ENCODE measurements around the gene AWAT2.

Gene AWAT2

DNA sequence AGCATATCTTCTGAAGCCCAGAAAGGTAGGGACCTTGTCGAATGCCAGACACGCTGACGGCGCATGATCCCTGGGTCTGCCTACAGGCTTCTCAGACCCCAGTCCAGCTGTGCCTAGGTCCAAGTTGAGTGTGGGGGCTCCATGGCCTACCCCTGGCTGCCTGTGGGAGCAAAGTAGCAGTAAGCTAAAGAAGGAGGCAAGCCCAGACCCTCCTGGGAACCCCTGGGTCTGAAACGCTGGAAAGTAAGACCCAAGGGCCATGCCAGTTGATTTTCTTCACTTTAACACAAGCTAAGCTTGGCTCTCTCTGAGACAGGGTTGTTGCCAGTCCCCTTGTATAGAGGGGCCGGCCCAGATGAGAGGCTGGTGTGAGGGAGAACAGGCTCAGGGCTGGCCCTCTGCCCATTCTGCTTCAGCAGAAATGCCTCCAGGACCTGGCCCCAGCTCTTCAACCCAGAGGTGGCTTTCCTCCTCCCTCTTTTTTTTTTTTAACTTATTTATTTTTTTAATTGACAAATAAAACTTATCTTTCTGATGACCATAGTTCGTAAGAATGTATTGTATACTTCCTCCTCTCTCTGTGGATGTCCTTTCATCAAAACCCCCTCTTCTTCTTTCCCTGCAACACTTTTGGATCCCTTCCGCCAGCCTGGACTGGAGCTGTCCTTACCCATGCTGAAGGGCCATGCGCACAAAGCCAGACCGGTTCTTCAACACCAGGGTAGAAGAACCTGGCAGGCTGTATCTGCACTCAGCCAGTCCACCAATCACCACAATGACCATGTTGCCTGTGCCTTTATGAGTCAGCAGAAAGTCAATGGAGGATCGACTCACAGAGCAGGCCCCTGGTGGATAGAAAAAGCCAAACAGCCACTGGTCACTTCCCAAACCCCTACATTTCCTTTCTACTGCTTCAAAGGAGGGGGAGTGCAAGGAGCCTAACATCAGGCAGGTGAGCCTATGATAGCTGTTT lies 7.1 kb downstream of the AWAT2 start:
- DNase-seq (ENCODE audit: low read depth) = no peak

GRCh38 chrX:70041993-70042392 lies 7.7 kb downstream of the AWAT2 start:
- DNase-seq (ENCODE audit: low read depth) = no peak

- no peak for DNase-seq (ENCODE audit: low read depth)
Observed at GRCh38 chrX:70039758-70040157, 10.0 kb downstream of the AWAT2 start.

DNA sequence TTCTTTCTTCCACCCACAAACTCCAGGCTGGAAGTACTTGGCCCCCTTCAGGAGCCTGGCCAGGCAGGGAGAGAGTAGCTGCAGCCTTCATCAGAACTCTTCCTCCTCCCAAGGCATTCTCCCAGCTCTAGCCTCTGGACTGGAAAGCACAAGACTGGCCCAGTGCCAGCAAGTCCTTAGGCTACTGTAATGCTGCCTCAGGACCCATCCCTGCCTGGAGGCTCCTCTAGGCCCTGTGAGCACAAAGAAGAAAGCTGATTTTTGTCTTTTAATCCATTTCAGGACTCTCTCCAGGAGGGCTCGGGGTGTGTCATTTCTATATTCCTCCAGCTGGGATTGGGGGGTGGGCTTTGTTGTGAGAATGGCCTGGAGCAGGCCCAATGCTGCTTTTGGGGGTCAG lies 10.8 kb downstream of the AWAT2 start:
- DNase-seq (ENCODE audit: low read depth) = no peak

DNA sequence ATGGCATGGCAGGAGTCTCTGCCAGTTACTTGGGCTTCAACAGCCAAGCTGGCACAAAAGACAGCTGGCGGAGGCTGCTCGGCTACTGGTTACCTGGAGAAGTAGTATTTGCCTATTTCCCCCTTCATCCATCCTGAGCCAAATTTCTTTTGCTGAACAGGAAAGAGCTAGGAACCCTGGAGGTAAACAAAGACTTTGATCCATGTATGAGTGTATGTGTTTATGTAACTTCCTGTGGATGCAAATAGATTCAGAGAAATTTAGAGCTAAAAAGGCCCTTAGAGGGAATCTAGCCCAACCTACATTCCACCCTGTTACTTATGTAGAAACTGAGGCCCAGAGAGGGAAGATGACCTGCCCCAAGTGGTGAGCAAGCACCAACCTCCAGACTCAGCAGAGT lies 11.2 kb downstream of the AWAT2 start:
- DNase-seq (ENCODE audit: low read depth) = no peak

DNA sequence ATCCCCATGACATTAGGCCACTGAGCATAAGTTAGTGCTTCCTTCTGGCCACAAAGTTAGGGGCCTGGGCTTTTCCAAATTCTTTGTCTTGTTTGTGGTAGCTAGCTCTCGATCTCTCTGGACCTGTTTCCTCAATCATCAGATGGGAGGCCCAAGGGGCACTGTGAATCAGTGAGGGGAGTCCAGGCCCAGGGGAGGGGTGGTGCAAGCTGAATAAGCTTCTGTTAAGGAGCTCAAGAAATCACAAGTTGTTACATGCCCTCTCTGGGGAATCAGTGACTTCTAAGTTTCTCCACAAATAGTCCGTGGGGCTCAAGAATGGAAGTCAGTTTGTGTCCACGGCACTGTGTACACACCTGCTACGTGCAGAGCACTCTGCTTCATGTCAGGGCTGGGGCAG lies 15.1 kb downstream of the AWAT2 start:
- DNase-seq (ENCODE audit: low read depth) = no peak

- no peak for DNase-seq (ENCODE audit: low read depth)
Observed at GRCh38 chrX:70033348-70034051, 16.2 kb downstream of the AWAT2 start.

GRCh38 chrX:70032792-70033191 lies 16.9 kb downstream of the AWAT2 start:
- DNase-seq (ENCODE audit: low read depth) = no peak

DNA sequence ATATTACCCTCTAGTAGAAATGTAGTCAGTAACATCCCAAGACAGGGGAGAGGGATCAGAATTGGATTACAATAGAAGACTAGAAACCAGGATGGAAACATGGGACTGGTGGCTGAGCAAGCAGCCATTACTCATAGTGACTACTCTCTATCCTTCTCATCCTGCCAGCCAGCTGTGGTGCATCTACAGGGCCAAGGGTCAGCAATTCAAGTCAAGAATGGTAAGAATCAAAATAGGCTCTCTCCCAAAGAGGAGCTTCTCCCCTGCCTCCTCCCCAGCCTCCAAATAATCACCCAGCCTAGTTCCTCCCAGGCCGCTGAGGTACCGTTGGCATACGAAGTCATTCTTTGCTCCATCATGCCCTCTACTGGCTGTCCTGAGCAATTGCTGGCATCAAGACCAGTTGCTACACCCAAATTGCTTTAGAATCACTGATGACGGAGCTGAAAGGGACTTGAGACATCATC lies 19.4 kb downstream of the AWAT2 start:
- DNase-seq (ENCODE audit: low read depth) = peak; percentile 45

- DNase-seq (ENCODE audit: low read depth) = no peak
Observed at GRCh38 chrX:70029863-70030262, 19.9 kb downstream of the AWAT2 start.

DNA sequence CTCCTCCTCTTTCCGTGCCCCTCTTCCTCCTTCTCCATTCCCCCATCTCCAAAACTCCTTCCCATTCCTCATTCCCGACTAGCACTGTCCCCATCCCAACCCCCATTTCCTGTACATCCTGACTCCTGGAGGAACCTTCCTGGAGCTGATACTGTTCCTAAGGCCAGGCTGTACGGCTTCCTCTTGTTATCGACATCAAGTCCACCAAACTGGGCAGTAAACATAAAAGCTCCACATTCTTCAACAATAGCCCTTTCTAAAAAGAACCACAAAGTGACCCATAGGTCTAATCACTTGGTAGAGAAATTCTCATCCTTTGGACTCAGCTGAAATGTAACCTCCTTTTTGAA lies 22.9 kb downstream of the AWAT2 start:
- DNase-seq (ENCODE audit: low read depth) = no peak

- DNase-seq (ENCODE audit: low read depth) = no peak
Observed at GRCh38 chrX:70026112-70026850, 23.5 kb downstream of the AWAT2 start.

DNA sequence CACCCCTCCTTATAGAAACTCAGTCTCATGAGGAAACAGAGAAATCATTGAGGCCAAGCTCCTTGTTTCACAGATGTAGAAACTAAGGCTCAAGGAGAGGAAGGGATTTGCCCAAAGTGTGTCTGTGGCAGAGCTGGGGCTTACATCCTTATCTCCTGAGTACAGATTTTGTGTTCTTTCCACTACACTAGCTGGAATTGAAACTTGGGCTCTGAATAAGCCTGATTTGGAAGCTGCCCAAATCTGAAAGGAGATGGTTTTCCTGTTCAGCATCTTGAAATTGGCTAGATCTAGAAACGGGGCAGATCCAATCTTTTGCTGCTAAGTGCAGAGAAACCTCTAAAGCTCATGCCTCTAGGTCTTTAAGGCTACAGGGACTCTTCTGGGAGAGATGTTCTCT lies 24.3 kb downstream of the AWAT2 start:
- peak; percentile 38 for DNase-seq (ENCODE audit: low read depth)

GRCh38 chrX:70022616-70023015 lies 27.1 kb downstream of the AWAT2 start:
- DNase-seq (ENCODE audit: low read depth) = no peak

DNA sequence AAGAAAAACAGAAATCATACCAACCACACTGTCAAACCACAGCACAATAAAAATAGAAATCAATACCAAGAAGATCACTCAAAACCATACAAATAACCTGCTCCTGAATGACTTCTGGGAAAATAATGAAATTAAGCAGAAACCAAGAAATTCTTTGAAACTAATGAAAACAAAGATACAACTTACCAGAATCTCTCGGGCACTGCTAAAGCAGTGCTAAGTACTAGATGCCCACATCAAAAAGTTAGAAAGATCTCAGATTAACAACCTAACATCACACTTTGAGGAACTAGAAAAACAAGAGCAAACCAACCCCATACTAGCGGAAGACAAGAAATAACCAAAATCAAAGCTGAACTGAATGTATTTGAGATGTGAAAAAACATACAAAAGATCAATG lies 33.2 kb downstream of the AWAT2 start:
- DNase-seq (ENCODE audit: low read depth) = no peak

GRCh38 chrX:70013466-70014381 lies 36.0 kb downstream of the AWAT2 start:
- DNase-seq (ENCODE audit: low read depth) = no peak

DNA sequence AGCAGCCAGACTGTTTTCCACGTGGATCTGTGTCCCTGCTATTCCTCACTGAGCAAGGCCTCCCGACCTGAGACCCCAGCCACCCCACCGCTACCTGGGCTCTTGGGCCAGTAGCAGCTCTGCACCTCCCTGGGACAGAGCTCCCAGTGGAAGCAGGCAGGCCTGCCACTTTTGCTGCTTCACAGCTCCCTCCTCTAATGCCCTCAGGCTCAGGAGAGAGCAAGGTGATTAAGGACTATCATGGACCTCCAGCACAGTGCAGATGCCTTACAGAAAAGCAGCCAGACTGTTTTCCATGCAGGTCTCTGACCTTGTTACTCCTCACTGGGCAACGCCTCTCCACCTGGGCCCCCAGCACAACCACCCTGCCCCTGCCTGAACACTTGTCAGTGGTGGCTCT lies 37.0 kb downstream of the AWAT2 start:
- DNase-seq (ENCODE audit: low read depth) = no peak

DNA sequence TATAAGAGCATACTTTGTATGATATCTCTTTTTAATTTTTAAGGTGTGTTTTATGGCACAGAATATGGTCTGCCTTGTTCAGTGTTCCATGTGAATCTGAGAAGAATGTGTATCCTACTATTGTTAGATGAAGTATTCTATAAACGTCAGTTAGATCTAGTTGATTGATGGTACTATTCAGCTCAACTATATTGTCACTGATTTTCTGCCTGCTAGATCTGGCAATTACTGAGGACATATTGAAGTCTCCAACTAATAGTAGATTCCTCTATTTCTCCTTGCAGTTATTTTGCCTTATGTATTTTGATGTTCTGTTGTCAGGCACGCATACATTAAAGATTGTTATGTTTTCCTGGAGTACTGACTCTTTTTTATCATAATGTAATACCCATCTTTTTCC lies 39.8 kb downstream of the AWAT2 start:
- DNase-seq (ENCODE audit: low read depth) = no peak

DNA sequence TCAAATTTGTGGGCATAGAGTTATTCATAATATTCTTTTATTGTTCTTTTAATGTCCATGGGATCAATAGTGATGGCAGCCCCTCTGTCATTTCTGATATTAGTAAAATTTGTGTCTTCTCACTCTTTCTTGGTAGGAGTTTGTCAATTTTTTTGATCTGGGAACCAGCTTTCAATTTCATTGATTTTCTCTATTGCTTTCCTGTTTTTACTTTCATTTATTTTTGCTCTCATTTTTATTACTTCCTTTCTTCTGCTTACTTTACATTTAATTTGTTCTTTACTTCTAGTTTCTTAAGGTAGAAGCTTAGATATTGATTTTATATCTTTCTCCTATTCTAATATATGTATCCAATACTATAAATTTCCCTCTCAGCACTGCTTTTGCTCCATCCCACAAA lies 40.7 kb downstream of the AWAT2 start:
- no peak for DNase-seq (ENCODE audit: low read depth)

DNA sequence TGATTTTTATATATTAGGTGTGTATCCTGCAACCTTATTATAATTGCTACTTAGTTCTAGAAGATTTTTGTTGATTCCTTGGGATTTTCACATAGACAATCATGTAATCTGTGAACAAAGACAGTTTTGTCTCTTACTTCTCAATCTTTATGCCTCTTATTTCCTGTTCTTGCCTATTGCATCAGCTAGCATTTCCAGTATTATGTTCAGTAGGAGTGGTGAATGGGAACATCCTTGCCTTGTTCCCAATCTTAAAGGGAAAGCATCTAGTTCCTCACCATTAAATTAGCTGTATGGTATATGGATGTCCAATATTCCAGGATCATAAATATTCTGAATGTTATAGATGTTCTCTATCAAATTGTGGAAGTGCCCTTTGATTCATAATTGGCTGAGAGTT lies 41.8 kb downstream of the AWAT2 start:
- no peak for DNase-seq (ENCODE audit: low read depth)

DNA sequence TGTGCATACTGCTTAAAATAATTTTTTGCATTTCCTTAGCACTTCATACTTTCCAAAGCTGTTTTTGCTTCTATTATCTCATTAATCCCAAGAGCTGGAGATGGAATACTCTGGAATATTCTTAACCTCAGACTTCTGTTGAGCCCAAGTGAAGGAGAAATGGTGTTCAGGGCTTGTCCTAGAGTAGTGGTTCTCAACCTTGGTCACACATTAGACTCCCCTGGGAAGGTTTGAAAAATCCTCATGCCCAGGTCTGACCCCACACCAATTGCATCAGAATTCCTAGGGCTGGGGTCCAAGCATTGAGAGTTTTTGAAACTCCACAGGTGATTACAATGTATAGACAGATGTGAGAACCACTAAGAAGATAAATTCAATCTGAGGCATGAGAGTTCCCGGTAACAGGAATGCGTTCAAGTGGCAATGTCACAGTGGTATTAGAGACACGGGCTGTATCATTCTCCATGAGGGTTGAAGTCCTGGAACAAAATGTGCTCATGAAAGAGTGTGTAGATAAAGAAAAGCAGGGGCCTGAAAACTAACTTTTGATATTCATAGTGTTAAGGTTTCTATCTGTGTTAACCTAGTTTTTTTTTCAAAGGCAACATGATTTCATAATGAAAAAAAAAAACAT lies 47.9 kb downstream of the AWAT2 start:
- no peak for DNase-seq (ENCODE audit: low read depth)
